GM21381 (cell line): ENCODE data around the gene FAM219B.

Source experiments
- ATAC-seq: cut with Tn5 transposase; IDR thresholded peaks from one replicate; pipeline ENCODE4 v1.9.1; 2021; ENCODE audit warnings: mild to moderate bottlenecking, moderate library complexity; ENCODE audit not compliant: unreplicated experiment

Gene FAM219B

DNA sequence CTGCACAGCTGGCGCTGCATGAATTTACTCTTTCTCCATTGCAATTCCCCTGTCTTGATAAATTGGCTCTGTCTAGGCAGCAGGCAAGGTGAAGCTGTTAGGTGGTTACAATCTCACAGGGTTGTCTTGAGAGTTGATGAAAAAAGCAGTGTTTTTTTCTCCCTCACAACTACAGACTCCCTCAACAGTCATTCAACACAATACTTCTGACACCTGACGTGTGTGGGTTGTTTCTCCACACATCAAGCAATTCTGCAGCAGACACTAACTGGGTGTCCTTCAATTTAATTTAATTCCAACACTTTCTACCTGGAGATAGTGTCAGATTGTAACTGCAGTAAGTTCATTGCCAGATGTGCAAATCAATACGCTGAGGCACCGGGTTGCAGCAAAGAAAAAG lies 28.4 kb downstream of the FAM219B start:
- ATAC-seq, result no peak

DNA sequence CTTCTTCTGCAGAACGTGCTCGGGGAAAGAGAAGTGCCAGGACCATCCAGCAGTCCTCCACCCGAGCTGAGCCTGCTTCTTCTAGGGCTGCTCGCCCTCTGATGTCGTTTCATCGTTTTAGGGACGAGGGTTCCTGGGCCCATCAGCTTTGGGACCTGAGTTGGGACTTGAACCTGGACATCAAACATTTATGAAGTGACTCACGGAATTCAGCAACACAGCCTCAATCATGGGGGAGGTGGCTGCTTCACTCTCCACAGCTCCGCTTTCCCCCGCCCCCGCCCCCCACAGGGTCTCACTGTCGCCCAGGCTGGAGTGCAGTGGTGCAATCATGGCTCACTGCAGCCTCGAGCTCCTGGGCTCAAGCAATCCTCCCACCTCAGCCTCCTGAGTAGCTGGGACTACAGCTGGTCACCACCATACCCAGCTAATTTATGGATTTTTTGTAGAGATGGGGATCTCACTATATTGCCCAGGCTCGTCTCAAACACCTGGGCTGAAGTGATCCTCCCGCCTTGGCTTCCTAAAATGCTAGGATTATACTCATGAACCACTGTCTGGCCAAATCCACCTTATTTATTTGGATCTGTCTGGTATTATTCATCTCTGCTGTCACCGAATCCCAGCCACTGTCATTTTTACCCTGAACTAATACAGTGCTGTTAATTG lies 32.8 kb downstream of the FAM219B start:
- no peak for ATAC-seq

DNA sequence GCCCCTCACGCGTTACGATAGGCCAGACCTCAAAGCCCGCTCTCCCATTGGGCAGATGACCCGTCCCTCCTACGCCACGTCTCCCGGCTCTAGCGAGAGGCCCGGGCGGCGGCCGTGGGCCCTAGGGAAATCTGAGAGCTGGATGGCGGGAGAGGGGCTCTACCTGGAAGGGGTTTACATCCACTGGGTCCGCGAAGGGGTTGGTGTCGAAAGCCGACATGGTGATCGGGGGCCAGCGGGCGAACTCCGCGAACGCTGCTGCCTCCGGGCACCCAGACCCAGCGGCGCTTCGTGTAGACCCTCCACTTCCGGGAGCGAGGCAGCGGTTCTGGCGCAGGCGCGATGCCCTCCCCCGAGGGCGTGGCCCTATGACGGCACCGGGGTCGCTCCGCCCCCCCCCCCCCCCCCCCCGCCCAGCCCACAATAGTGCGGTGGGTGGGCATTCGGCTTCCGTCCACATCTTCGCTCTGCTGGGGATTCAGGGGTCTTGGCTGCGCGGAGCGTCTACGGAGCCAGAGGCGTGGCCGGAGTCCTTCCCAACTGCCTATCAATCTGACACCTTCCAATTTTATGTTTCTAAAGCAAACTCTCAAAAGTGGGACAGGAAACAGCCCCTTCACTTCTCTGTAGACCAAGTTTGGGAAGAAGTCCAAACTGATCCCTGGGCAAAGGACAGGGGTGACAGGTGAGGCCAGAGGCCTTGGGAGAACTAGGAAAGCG lies 33.5 kb downstream of the FAM219B start, which contains the start of gene SCAMP2:
Gene SCAMP2, minus strand, starts transcription at position 330 of the 720 bp plus-strand sequence. Its CDS starts 110 bp downstream, at position 220.
- ATAC-seq, result peak; percentile 67

DNA sequence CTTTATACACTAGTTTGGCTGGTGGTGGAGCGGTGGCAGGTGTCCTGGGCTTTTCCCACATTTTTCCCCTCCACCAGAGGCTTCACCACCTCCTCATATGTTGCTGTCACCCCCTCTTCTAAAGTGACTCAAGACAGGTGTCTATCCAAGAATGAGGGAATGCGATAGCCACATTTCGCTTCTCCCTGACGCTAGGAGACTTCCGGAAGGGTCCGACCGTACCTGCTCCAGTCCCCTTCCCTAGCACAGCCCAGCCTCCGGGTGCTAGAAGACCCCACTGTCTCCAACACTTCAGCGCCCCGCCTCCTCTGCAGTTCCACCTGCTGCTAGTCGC lies 34.0 kb downstream of the FAM219B start:
- no peak for ATAC-seq

DNA sequence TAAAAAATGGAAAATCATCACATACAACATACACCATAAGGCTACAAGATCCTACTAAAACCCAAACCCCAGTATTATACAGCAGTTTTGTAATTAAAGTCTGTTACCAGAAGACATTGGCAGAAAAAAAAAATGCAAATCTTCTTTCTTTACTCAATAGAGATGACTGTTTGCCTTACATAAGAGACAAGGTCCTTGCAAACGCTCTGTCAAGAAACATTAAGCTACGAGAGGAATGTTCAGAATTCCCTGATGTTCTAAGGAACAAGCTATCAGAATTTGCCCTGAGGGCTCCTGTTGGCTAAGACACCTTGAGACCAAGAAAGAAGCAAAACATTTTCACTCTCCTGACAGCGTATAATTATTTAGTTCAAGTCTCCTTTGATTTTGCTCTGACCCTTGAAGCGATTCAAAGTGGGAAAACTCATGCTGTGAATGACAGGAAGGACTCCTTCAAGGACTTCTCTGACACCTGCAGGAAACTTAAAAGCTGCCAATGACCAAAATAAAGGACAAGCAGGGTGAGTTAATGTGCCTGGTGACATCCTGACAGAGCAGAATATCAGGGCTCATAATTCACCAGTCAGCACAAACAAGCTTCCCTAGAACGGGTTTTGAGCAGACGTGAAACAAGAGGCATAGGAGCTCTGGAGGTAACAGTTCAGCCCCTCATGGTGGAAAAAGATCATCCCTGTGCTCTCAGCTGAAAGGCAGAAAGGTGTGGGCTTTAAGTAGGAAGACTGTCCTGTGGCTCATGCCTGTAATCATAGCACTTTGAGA lies 36.0 kb downstream of the FAM219B start:
- no peak for ATAC-seq

DNA sequence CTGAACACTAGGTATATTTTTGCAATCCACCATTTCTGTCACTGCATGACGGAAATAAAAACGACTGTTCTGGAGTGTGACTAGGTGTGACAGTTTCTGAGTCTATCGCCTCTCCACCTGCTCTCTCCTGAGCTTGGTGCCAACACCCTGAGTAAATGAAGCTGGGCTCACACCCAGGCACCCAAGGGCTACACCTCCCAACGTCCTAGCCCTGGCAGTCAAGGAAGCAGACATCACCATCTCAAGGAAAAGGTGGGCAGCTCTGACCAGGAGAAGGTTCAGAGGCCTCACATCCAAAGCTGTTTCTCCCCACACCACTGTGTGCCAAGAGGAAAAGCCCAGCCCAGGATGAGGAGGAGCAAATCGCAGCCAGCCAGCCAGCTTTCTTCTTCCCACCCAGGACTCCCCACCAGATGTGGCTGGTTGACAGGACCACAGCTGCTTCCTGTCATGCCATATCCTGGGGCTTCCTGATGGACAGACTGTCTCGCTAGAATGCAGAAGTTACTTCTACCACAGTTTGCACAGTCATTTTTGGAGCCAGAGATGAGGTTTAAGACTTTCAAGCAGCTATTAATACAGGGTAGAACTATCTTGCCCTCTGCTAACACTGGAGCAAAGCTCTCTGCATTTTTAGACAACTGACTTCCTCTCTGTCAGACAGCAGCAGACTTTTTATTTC lies 36.8 kb downstream of the FAM219B start:
- peak; percentile 49 for ATAC-seq

DNA sequence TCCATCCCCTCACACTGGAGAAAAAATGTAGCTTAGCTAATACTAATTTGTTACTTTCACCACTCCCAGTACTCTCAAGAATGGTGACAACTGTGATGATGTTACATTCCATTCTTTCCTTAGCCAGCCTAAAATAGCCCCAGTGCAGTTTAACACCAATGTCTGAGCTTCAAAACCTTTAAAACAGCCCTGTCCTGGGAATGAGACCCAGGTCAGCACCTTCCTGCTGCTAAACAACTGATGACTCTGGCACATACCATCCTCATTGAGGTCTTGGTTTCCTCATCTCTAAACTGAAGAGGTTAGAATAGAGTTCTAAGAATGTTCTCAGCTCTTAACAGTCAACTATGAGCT lies 37.3 kb downstream of the FAM219B start:
- no peak for ATAC-seq

DNA sequence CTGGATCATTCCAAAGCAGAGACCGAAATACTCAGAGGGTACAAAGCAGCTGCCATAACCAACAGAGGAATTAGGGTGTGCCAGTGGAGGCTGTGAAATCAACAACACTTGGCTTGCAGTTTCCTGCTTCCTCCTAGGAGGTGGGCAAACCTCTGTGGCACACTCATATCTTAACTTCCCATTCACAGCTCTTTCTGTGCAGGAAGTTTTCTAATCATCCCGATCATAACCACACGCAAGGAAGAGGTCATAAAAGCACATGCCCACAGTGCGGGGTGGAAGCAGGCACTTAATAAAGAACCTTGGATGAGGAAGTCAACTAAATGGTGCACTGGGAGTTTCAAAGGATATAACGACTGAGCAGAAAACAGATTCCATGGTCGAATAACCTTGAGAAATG lies 38.6 kb downstream of the FAM219B start:
- ATAC-seq, result no peak

DNA sequence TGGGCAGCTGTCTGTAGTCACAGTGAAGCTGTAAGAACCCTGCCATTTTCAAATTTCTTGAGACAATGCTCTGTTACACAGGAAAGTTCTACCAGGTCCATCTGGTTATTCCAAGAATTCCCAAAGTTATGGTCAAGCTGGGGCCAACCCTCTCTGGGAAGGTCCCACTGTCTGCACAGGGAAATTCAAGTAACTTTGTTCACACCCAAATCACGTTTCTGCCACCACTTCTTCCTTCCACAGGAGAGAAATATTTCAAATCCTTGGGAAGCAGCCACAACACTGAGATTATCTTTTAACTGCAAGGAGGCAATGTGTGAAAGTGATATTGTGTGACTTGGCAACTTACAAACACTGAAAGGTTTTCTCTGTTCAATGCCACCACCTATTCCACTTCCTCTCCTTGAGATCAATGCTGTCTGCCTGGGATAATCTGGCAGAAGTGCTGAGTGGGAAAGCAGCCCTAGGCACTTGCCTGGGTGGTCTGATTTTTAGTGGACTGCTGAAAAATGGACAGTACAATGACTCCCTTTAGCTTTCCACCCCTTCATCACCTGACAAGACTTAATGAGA lies 39.1 kb downstream of the FAM219B start:
- no peak for ATAC-seq

DNA sequence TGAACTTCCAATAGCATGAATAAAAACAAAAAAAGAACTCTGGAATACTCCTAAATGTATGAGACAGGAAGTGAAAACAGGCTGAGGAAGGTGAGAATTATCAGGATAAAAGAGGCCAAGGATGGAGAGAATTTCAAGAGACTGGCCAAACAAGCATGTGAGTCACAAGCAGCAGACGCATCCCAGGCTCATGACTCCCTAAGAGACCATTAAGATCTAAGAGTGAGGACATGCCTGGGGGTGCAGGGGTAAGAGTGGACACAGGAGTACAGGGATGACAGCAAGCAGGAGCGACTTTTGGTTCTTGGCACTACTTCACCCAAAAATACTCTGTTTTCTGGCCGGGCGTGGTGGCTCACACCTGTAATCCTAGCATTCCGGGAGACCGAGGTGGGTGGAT lies 40.6 kb downstream of the FAM219B start:
- no peak for ATAC-seq

DNA sequence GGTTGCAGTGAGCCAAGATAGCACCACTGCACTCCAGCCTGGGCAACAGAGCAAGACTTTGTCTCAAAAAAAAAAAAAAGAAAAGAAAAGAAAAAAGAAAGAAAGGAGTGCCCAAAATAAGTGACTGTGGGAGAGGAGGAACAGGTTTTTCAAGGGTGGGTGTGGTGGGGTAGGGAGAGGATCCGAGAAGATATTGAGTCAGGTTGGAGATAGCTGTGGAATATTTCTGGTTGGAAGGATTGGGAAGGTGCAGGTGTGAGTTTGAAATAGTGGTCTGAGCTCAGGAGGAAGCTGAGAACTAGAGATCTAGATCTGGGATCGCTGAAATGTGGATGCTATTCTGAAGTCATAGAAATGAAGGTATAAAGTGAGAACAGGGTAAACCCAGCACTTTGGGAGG lies 41.3 kb downstream of the FAM219B start:
- ATAC-seq, result no peak

DNA sequence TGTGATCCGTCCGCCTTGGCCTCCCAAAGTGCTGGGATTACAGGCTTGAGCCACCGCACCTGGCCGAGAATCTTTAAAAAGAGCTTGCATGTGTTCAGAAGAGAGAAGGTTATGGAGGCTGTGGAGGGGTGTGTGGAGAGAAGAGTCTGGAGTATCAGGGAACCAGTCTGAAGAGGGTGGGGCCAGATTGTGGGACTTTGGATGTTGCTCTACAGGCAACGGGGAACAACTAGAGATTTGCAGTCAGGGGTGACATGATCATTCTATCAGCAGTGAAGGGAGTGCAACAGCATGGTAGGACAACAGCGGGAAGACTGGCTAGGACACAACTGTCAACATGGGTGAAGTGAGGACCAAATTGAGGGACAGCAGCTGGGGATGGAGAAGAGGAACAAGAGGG lies 42.4 kb downstream of the FAM219B start:
- ATAC-seq, result no peak

DNA sequence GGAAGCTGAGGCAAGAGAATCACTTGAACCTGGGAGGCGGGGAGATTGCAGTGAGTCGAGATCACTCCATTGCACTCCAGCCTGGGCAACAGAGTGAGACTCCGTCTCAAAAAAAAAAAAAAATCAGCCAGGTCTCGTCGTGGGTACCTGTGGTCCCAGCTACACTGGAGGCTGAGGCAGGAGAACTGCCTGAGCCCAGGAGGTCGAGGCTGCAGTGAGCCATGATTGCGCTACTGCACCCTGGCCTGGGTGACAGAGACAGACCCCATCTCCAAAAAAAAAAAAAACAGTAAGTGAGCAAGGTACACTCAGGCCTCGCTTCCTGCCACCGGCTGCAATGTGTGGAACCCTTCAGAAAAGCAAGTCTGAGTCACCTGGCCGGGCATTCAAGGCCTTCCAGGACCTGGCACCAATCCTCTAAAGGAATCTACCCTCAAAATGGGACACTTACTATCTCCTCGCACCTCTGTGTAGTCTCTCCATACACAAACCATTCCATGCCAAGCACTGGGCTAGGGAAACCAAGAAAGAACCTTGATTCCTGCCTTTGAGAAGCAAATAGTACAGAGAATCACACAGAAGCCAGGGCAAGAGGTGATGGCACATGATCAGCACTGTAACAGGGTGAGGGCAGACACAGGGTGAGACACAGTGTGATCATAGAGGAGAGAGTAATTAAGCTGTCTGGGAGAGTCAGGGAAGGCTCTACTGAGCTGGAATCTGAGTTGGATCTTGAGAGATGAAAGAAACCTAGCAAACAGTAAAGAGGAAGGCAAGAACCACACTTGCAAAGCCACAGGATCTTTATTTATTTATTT lies 43.2 kb downstream of the FAM219B start:
- no peak for ATAC-seq

DNA sequence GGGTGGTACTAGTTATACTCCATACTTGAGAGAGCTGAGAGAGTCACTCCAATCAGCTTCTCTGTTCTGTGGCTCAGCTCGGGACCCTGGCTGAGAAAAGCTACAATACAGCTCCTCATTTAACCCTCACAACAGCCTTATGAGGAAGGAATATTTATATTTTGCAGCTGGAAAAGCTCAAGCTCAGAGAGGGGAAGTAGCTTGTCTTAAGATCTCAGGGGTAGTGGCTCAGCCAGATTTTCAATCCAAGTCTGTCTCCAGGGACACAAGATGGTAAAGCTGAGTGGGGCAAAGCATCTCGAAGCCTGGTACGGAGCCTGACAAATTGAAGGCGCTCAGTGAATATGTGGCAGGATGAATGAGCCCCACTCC lies 48.3 kb downstream of the FAM219B start:
- ATAC-seq, result no peak

DNA sequence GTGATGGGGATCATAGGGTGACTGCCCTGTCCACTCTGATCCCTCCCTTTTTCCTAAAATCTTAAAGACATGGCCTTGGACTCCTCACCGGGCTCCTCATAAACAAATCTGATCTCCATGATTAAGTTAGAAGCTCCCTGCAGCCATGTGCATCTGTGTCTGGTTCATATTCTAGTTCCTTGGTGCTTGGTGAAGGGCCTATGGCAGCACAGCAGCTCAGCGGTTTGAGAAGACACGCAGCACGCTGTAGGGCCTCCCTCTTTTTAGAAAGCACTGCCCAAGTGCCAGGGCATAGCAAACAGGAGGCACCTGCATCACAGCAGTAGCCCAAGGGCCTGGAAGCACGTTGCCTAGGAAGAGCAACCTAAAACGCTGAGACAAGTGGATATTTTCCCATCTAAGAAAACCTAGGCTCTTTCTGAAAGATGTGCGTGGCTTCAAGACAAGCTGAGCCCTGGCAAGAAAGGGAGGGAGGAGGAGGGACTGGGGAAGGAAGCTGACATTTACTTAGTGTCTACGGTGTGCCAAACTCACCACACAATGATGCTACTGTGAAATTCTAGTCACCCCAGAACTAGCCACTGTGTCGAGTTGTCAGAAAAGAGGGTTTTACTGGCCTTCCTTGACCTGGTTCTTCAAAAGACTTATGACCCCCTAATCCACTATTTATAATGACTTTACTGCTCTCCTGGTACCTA lies 48.8 kb downstream of the FAM219B start:
- ATAC-seq, result no peak

DNA sequence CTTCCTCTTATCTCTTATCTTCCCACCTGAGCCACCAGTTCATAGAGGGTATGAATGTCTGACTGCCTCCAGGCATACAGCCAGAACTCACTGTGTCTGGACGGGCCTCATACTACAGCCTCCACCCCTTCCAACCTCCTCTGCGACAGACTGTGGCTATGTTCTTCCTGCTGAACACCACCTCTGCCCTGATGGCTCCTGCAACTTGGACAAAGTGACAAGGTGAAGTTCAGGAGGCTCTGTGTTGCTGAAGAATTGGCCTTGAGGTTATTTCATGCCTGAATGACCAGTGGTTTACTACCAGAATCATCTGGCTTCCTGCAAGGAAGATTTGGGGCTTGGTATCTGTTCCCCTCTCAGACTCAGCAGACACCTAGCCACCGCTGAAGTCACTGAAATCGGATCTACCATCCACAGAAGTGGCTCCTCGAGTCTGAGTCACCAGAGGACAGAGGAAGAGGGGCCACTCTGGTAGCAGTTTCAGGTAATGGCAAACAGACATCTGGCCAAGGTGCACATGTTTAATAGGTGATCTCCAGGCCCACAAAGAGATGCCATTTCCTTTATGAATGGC lies 49.5 kb downstream of the FAM219B start:
- ATAC-seq, result peak; percentile 74

DNA sequence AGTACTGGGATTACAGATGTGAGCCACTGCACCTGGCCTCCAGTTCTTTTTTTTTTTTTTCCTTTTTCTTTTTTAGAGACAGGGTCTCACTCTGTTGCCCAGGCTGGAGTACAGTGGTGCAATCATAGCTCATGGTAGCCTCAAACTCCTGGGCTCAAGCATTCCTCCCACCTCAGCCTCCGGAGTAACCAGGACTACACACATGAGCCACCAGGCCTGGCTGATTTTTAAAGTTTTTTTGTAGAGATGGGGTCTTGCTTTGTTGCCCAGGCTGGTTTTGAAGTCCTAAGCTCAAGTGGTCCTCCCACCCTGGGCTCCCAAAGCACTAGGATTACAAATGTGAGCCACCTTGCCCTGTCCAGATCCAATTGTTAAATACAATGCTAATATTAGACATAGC lies 50.1 kb downstream of the FAM219B start:
- no peak for ATAC-seq

DNA sequence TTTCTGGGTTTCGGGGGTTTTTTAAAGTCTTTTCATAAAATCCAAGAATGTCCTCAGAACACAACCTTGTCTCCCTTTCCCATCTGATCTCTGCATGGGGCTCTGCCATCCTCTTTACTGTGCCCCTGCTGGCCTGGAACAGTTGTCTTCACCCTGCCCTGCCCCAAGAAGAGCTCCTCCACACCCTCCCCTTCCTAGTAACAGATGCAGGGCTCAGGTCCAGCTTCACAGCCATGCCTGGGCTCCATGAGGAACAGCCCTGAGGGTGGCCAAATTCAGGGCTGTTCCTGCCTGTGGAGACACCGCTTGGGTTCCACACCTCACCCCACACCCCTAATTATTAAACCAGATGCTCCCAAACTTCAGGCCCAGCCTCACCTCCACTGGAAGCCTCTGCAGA lies 50.8 kb downstream of the FAM219B start:
- ATAC-seq, result no peak

DNA sequence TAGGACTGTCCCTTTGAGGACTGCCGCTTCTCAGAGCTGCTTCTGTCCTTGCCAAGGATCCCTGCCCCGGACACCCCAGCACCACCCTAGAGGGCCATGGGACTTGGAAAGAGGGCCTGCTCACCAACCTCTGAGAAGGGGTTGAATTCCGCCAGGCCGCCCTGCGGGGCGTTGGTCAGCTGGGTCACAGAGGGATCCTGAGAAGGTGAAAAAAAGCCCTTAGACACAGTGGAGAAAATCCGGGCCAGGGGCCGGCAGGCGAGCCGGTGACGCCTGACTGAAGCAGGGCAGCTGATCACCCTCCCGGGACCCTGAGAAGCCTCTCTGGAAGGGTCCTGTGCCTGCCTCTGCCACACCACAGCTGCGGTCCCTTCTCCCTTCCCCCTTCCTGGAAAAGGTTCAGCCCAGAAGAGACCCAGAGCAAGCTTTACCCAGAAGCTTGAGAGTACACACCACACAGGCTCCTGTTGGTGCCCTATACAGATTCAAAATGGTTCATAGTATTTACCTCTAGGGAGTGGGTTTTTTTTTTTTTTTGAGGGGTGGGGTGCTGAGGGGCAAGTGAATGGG lies 52.1 kb downstream of the FAM219B start:
- ATAC-seq, result no peak
